OCI-LY3 (cell line): ENCODE results near the gene DDX5.

Source experiments
- H2AFZ ChIP-seq: fragments of 200-600, 300-600 bp; shearing (Covaris generic); 2 replicates; pipeline ENCODE4 v1.6.0; 2014; ENCODE audit warnings: antibody characterized with exemption, low read depth, low read length
- H3K27ac ChIP-seq: fragments of 200-600, 300-600 bp; sonication (generic); 2 replicates; pipeline ENCODE4 v1.5.1; 2014; ENCODE audit warnings: mild to moderate bottlenecking, low read length, moderate library complexity, mixed read lengths
- H3K27me3 ChIP-seq: fragments of 200-600, 300-600 bp; sonication (generic); 2 replicates; pipeline ENCODE4 v1.6.1; 2014; ENCODE audit warnings: low read depth, low read length, mixed read lengths
- H3K36me3 ChIP-seq: fragments of 200-600, 300-600 bp; sonication (generic); replicated peaks from 2 replicates; pipeline ENCODE3; 2014; ENCODE audit warnings: low read depth, low read length, mixed read lengths
- H3K4me1 ChIP-seq: fragments of 300-600, 200-600 bp; sonication (generic); 2 replicates; pipeline ENCODE4 v1.6.1; 2014; ENCODE audit warnings: low read length, mixed read lengths
- H3K4me2 ChIP-seq: fragments of 200-600, 300-600 bp; sonication (generic); 2 replicates; pipeline ENCODE4 v1.6.1; 2014; ENCODE audit warnings: low read length, mixed read lengths
- H3K4me3 ChIP-seq: fragments of 300-600, 200-600 bp; sonication (generic); 2 replicates; pipeline ENCODE4 v1.5.1; 2014; ENCODE audit warnings: antibody characterized with exemption, mild to moderate bottlenecking, low read length, moderate library complexity
- H3K79me2 ChIP-seq: fragments of 300-600, 200-600 bp; shearing (Covaris generic); 2 replicates; pipeline ENCODE4 v1.6.1; 2014; ENCODE audit warnings: mild to moderate bottlenecking, low read length, mixed read lengths
- H3K9ac ChIP-seq: fragments of 300-600, 200-600 bp; shearing (Covaris generic); 2 replicates; pipeline ENCODE4 v1.6.0; 2014; ENCODE audit warnings: mild to moderate bottlenecking, low read length, moderate library complexity
- H3K9me3 ChIP-seq: fragments of 200-600, 300-600 bp; shearing (Covaris generic); 2 replicates; pipeline ENCODE4 v1.6.1; 2014; ENCODE audit warnings: low read length, mixed read lengths; ENCODE audit not compliant: insufficient read depth
- H4K20me1 ChIP-seq: fragments of 200-600, 300-600 bp; sonication (generic); 2 replicates; pipeline ENCODE4 v1.6.1; 2016; ENCODE audit warnings: low read length, mixed read lengths; ENCODE audit not compliant: insufficient read depth
- CTCF ChIP-seq: fragments of 200-600, 300-600 bp; sonication (generic); IDR thresholded peaks from 2 replicates; pipeline ENCODE4 v1.5.1; 2014; ENCODE audit warnings: antibody characterized with exemption, low read length, low read depth
- EZH2phosphoT487 ChIP-seq: fragments of 200-600 bp; shearing (Covaris generic); IDR thresholded peaks from 2 replicates; pipeline ENCODE4 v1.6.1; 2018; ENCODE audit warnings: antibody characterized with exemption, mixed run types, low read depth

The DDX5 gene

GRCh38 chr17:64459284-64459747 lies 46.8 kb downstream of the DDX5 start:
- no peak for TF ChIP-seq EZH2phosphoT487
- TF ChIP-seq CTCF, result no peak
- Histone ChIP-seq H2AFZ (no peak overlapping the region), H3K4me3 (no peak overlapping the region), H3K27me3 (no peaks in the 10 kb centered on the region), H3K9me3 (no peaks in the 10 kb centered on the region), H4K20me1 (no peaks in the 10 kb centered on the region), H3K9ac (no peak overlapping the region), H3K4me2 (no peak overlapping the region), H3K79me2 (no peaks in the 10 kb centered on the region), H3K36me3 (no peaks in the 10 kb centered on the region), H3K27ac (no peak overlapping the region), H3K4me1 (peaks cover 17% of the 10 kb centered on the region)

GRCh38 chr17:64458756-64459155 lies 47.3 kb downstream of the DDX5 start:
- TF ChIP-seq CTCF, result no peak
- Histone ChIP-seq H3K4me2 (no peak overlapping the region), H3K4me3 (no peak overlapping the region), H3K9ac (no peak overlapping the region), H3K4me1 (peaks cover 17% of the 10 kb centered on the region), H3K27ac (no peak overlapping the region), H4K20me1 (no peaks in the 10 kb centered on the region), H3K9me3 (no peaks in the 10 kb centered on the region), H3K79me2 (no peaks in the 10 kb centered on the region), H2AFZ (no peak overlapping the region), H3K27me3 (no peaks in the 10 kb centered on the region), H3K36me3 (no peaks in the 10 kb centered on the region)

- TF ChIP-seq EZH2phosphoT487 (no peak), CTCF (no peak)
- Histone ChIP-seq H3K36me3 (no peaks in the 10 kb centered on the region), H3K4me2 (no peak overlapping the region), H4K20me1 (no peaks in the 10 kb centered on the region), H3K27ac (no peak overlapping the region), H3K79me2 (no peaks in the 10 kb centered on the region), H3K4me3 (no peak overlapping the region), H3K9ac (no peak overlapping the region), H2AFZ (no peak overlapping the region), H3K27me3 (no peaks in the 10 kb centered on the region), H3K9me3 (no peaks in the 10 kb centered on the region), H3K4me1 (peaks cover 17% of the 10 kb centered on the region)
Measured at GRCh38 chr17:64457156-64457555, 48.9 kb downstream of the DDX5 start.

GRCh38 chr17:64455993-64456885 lies 49.9 kb downstream of the DDX5 start:
- no peaks in the 10 kb centered on the region for H3K27me3 ChIP-seq
- TF ChIP-seq CTCF (no peak), EZH2phosphoT487 (no peak)
- H3K4me2 ChIP-seq, result no peak overlapping the region
- H3K9ac ChIP-seq, result no peak overlapping the region
- no peaks in the 10 kb centered on the region for H3K79me2 ChIP-seq
- H3K4me3 ChIP-seq, result 0 out of 2 replicates have a peak overlapping the region, but pooled peaks have one; percentile 8
- no peak overlapping the region for H2AFZ ChIP-seq
- H3K9me3 ChIP-seq, result no peaks in the 10 kb centered on the region
- H3K27ac ChIP-seq, result peak overlapping the region; percentile 45
- H3K36me3 ChIP-seq, result no peaks in the 10 kb centered on the region
- H3K4me1 ChIP-seq, result peaks cover 17% of the 10 kb centered on the region
- no peaks in the 10 kb centered on the region for H4K20me1 ChIP-seq
